HT-29 (cell line): ENCODE results near the gene PAPLN. TPM values are rescaled to one million over a fixed set of nuclear protein-coding genes. Genes with fewer than 3 reads are reported as not detected.

Experiments used
- DNase-seq: peaks from one replicate; pipeline ENCODE4 v3.0.0-alpha.2; 2015; ENCODE audit warnings: low spot score
- total RNA-seq: library from RNA; depleted of rRNA; stranded (reverse); fragments of >200 nt; shearing (Covaris generic); gene quantifications from 2 replicates; pipeline ENCODE4 v1.2.3, GENCODE V29; 2014

Gene PAPLN
- total RNA-seq, 1 experiment from 2014 or later: 0.25 TPM

- no peak for DNase-seq
Observed at GRCh38 chr14:73245480-73246325, 8.4 kb downstream of the PAPLN start.

GRCh38 chr14:73246387-73247150 is 9.3 kb downstream of the PAPLN start:
- DNase-seq: no peak

GRCh38 chr14:73248108-73248868 is 11.0 kb downstream of the PAPLN start:
- no peak for DNase-seq

DNA sequence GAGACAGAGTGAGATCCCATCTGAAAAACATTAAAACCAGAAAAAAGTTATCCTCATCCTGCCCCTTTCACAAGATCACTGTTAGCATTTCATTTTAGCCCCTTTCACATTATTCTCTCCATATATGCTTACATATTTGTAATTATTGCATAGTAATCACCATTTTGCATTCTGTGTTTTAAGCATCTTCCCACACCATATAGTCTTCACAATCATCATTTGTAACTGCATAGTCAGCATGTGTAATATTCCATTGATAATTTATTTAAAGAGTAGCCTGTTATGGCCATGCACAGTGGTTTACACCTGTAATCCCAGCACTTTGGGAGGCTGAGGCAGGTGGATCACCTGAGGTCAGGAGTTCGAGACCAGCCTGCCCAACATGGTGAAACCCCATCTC is 11.8 kb downstream of the PAPLN start:
- DNase-seq: no peak

DNA sequence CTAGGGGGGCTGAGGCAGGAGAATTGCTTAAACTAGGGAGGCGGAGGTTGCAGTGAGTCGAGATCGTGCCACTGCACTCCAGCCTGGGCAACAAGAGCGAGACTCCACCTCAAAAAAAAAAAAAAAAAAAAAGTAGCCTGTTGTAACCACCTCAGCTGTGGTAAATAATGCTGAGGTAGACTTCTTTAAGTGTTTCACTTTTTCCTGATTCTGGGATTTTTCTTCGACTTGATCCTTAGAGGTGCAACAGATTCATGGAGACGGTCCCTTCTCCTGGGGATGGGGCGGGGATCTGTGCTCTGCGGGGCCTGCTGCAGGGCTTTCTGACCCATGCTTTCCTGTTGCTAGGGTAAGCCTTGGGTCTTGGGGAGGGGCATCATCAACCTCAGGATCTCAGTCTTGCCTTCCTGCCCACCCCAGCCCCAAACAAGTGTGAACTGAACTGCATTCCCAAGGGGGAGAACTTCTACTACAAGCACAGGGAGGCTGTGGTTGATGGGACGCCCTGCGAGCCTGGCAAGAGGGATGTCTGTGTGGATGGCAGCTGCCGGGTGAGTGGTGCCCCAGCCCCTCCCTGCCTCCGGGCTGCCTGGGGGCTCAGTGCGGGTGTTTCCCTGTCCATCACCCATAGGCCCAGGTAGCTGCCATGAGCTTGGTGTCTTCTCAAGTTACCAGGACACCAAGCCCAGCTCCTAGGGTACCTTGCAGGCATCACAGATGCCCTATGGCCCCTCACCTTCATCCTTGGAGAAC is 12.4 kb downstream of the PAPLN start:
- no peak for DNase-seq

- DNase-seq: no peak
Observed at GRCh38 chr14:73250317-73250713, 13.0 kb downstream of the PAPLN start.

- no peak for DNase-seq
Observed at GRCh38 chr14:73250781-73251500, 13.6 kb downstream of the PAPLN start.

- DNase-seq: no peak
Observed at GRCh38 chr14:73251516-73252215, 14.4 kb downstream of the PAPLN start.

- no peak for DNase-seq
Observed at GRCh38 chr14:73252491-73253322, 15.4 kb downstream of the PAPLN start.

DNA sequence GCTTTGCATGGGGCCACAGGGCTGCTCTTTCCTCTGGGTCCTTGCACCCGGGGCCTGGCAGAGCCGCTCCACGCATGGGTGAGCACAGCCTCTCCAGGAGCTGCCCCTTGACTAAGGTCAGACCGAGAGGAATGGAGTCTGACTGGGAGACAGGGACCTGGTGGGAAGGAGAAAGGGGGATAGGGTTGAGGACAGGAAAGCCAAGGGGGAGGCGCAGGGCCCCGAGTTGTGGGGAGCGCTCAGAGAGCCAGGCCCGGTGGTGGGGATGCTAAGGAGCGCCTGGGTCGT is 16.0 kb downstream of the PAPLN start:
- no peak for DNase-seq

GRCh38 chr14:73253721-73254120 is 16.4 kb downstream of the PAPLN start:
- DNase-seq: no peak

- no peak for DNase-seq
Observed at GRCh38 chr14:73254247-73255004, 17.1 kb downstream of the PAPLN start.

DNA sequence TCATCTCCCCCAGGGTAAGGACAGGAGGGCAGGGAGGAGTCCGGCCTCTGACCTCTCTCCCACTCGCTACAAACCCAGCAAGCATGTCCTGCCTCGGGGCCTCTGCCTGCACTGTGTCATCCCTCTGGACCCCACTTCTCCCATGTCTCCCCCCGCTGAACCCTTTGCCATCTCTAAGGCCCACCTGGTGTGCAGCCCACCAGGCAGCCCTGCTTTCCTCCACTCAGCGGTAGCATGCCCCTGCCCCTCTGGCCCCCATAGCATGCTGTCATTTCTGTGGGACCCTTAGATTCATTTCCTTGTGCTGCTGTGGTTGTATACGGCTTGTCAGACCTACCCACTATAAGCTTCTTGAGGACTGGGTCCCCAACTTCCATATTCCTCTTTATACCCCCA is 17.7 kb downstream of the PAPLN start:
- DNase-seq: no peak

DNA sequence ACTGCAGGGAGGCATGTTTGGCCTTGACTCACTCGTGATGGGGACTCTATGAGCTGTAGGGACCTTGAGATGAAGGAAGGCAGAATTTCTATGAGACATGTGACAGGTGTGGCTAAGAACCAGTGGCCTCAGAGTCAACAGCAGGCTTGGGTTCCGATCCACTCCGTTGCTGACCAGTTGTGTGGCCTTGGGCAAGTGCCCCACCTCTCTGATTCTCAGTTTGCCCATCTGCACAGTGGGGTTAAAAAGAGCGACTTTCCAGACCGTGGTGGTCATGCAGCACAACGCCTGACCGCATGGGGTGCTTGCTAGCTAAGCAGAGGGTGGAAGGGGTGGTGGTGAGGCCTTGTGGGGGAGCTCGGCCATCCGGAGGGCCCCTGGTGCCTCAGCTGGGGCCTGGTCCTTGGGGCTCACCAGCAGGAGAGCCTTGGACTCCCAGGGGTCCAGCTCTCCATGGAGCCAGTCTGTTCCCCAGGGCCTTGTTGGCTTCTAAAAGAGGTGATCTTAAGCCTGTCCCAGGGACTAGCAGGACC is 18.5 kb downstream of the PAPLN start:
- no peak for DNase-seq

- DNase-seq: no peak
Observed at GRCh38 chr14:73258076-73258475, 20.8 kb downstream of the PAPLN start.

DNA sequence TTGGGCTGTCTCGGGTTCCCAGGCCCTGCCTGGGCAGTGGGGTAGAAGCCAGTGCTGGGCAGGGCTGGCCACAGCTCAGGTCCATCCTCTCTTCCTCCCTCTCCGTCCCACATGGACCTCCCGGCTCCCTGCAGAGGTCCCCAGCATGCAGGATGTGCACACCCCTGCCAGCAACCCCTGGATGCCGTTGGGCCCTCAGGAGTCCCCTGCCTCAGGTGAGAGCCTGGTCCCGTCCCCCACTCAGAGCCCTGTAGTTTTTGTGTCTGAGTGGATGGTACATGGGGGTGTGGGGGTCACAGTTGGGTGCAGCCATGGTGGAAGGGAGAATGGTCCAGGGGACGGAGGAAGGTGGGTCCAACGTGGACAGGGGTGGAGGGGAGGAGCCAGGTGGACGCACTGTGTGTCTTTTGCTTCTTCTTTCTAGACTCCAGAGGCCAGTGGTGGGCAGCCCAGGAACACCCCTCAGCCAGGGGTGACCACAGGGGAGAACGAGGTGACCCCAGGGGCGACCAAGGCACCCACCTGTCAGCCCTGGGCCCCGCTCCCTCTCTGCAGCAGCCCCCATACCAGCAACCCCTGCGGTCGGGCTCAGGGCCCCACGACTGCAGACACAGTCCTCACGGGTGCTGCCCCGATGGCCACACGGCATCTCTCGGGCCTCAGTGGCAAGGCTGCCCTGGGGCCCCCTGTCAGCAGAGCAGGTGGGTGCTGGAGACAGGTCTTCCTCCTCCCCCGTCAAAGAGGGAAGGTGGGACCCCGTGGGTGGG is 21.7 kb downstream of the PAPLN start:
- no peak for DNase-seq

GRCh38 chr14:73259837-73260236 is 22.5 kb downstream of the PAPLN start:
- no peak for DNase-seq

- no peak for DNase-seq
Observed at GRCh38 chr14:73260574-73260973, 23.3 kb downstream of the PAPLN start.
